HuH-7 (cell line): ENCODE measurements around the gene CTR9.

ENCODE experiments used
- DNase-seq: peaks from one replicate; pipeline ENCODE4 v3.0.0; 2011; ENCODE audit warnings: low spot score

The CTR9 gene

DNA sequence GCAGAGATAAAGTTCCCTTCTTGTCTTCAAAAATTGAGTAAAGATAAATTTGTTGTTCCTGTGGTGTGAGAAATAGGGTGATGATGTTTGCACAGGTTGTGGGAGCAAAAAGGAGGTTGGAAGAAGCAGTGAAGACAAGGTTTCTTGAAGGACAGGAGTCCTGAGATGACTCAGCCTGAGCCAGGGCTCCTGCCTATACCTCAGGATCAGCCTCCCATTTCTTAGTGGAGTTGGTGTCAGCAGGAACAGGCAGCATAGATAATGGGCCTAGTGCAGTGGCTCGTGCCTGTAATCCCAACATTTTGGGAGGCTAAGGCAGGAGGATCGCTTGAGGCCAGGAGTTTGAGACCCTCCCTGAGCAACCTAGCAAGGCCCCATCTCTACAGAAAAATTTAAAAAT, 29.0 kb downstream of the CTR9 start:
- no peak for DNase-seq

DNA sequence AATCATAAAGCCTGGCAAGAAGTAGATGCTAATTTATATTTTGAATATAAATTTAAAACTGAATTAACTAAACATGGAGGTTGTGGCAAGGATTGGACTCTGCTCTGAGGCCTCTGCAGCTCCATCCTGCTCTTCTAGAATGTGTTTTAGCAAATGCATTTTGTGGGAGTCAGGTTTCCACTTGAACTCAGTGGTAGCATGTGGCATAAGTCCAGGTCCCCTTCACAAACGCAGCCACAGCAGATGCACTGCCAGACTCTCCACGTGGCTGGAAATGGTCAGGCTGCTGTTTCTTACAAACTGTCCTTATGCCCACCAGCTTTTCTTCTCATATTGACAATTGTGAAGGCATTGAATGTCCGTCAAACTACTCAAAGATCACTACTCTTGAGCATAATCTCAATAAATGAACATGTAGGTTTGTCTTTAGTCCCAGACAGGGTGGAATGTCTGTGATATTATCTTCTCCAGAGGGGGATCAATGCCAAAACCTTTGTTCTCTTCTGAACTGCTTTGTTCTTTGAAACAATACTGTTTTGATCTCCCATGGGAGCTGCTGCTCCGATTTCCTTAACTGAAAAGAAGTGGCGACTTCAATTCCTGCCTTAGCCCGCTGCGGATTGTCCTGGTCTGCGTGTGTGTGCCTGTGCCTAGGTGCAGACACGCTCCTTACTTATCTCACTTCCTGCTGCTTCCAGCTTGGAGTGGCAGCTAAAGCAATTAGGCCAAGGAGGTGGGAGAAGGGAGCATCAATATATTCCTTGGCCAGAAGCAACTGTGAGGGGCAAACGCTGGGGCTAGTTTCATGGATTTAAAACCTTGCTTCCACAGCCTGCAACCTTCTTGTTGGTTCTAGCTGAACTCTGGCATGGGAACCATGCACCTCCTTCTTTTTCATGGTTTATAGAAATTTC, 33.4 kb downstream of the CTR9 start:
- DNase-seq, result no peak

DNA sequence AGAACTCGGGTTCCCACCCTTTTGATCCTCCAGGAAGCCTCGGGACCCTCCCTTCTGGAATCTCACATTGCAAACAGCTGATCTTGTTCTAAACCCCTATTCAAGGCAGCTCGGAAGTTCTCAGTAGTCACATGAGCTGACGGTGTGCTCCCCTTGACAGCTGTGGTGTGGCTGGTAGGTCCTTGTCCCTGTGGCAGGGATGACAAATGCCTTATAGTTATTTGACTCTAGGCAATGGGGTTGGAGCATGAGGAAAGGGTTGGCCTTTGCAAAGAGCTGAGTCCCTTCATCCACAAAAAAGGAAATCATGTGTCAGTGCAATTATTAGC, 34.1 kb downstream of the CTR9 start:
- no peak for DNase-seq

GRCh38 chr11:10786451-10786850, 35.4 kb downstream of the CTR9 start:
- no peak for DNase-seq

GRCh38 chr11:10792385-10793068, 41.5 kb downstream of the CTR9 start:
- DNase-seq, result peak; percentile 91

DNA sequence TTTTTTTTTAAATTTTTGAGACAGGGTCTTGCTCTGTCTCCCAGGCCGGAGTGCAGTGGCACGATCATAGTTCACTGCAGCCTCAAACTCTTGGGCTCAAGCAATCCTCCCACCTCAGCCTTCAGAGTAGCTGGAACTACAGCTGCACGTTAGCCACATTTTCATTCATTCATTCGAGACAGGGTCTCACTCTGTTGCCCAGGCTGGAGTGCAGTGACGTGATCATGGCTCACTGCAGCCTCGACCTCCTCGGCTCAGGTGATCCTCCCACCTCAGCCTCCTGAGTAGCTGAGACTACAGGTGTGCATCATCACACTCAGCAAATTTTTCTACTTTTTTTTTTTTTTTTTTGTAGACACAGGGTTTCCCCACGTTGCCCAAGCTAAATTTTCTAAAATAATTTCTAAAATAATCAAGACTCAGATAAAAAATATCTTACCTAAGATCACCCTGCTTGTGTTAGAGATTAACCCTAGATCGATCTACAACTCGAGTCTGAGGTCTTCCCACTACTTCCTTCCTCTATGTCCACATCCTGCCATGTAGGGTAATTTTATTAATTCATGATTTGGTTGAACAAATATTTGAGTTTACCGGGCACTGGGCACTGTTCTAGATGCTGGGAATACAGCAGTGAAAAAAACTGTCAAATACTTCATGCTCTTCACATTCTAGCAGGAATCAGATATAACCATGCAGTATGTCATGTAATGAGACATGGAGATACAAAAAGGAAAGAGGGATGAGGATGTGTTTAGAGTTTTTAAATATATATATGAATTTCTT, 42.6 kb downstream of the CTR9 start:
- DNase-seq, result no peak

- DNase-seq, result no peak
These were observed 45.1 kb downstream of the CTR9 start for GRCh38 chr11:10796191-10796590.

- DNase-seq, result no peak
These were observed 46.0 kb downstream of the CTR9 start for GRCh38 chr11:10797001-10797400.

GRCh38 chr11:10797531-10797930, 46.5 kb downstream of the CTR9 start:
- no peak for DNase-seq

- DNase-seq, result no peak
These were observed 47.4 kb downstream of the CTR9 start for GRCh38 chr11:10798330-10798928.

DNA sequence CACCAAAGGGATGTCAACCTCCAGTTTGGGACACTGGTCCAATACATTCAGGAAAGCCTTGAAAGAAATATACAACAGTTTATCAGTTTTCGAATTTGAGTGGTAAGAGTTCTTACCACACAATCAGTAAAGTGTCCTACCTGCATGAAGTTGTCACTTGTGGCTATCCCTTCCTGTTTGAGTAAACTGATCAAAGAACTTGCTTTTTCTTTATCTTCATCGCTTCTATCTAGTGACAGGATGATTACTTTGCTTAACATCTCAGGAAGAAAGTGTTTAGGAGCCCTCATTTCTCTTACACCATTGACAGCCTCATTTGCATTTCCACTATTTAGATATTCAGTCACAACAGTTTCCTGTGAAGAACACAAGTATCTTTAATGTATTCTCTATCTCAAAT, 49.2 kb downstream of the CTR9 start:
- DNase-seq, result no peak

DNA sequence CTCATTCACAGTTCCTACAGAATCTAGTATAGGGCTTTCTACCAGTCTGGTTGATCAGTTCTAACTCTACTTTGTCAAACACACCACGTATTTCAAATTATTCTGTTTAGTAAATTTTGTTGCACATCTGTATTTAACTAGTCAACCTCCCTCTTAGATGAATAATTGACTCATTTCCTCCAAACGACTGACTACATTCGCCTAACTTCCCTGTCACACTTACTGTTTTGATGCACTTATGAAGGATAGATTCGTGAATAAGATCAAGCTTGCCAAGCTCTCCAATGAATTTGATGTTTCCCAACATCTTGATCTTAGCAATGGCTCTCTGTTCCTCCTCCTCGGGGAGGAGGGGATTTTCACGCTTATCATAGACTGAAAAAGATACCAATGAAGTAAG, 52.6 kb downstream of the CTR9 start:
- no peak for DNase-seq

GRCh38 chr11:10805741-10806140, 54.7 kb downstream of the CTR9 start:
- no peak for DNase-seq

- DNase-seq, result no peak
These were observed 55.2 kb downstream of the CTR9 start for GRCh38 chr11:10806206-10806605.

- DNase-seq, result peak; percentile 15
These were observed 56.6 kb downstream of the CTR9 start for GRCh38 chr11:10807493-10808234.

DNA sequence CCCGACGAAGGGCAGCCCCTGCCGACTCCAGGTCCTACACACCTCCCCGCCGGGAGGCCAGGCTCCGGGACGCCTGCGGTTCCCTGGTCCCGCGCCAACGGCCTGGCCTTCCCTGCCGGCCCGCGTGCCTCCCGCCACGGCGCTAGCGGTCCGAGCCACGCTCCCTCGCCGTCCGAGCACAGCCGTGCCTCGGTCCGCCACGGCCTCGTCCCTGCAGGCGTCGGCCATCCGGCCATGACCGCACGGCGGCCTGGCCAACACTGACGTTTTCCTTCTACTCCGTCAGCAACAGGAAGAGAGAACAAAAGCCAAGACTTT, 57.1 kb downstream of the CTR9 start:
- no peak for DNase-seq

- peak; percentile 97 for DNase-seq
These were observed 57.7 kb downstream of the CTR9 start, which contains the start of gene EIF4G2 for GRCh38 chr11:10808553-10809372. Gene EIF4G2 (minus strand): TSS chr11:10808926.

DNA sequence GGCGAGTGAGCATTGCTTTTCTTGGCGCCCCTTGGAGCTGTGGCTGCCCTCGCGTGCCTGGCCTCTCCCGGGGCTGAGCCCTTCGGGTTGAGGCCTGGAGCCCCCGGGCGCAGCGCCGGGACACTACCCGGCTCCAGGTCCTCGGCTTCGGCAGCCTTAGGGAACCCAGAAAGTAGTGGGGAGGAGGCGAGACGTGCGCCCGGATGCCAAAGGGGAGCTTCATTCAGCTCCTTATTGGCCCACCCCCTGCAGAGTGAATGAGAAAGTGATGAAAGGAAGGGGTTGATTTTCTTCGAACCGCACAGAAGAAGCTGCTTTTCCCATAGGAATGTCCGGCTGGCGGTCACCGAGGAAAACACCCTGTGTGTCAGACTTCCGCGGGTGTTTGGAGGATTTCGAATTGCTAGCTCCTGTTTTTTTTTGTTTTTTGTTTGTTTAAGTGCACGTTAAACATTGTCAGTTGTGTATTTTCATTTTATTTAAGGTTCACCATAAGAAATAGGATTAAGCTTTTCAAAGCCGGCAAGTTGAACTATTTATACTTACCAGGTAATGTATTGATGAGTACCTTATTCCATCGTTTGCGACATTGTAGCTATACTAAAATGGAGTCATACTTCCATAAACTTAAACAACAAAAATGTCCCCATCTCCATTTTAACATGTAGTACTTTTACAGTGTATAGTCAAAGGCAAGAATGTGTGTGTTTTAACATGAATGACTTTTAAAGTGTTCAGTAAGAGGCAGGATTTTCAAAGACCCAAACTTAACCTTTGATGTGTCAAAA, 58.5 kb downstream of the CTR9 start:
- DNase-seq, result peak; percentile 31

- no peak for DNase-seq
These were observed 62.9 kb downstream of the CTR9 start for GRCh38 chr11:10813945-10814344.

- no peak for DNase-seq
These were observed 67.5 kb downstream of the CTR9 start for GRCh38 chr11:10818594-10818993.
